Fibroblast of lung (primary cell): ENCODE results near the gene PAGE2. TPM values are rescaled to one million over a fixed set of nuclear protein-coding genes. Genes with fewer than 3 reads are reported as not detected.
"Not testable (repeated sequence)": the region's sequence is repeated elsewhere in the genome, so short reads cannot be mapped to it uniquely, and the experiment has no call there.

Experiments
- DNase-seq, 2 donors: peaks; one replicate each; pipeline versions ENCODE4 v3.0.0 to v3.0.0-alpha.2; 2010; ENCODE audit warnings: low read depth in 2 of 2
- H2AFZ ChIP-seq: 2 replicates; pipeline ENCODE4 v1.5.1; 2012; ENCODE audit warnings: low read length, control low read depth, inconsistent platforms
- H3K27ac ChIP-seq: 2 replicates; pipeline ENCODE4 v1.5.1; 2011; ENCODE audit warnings: low read length, control low read depth; ENCODE audit not compliant: insufficient read depth
- H3K27me3 ChIP-seq: 2 replicates; pipeline ENCODE4 v1.5.1; 2011; ENCODE audit warnings: mild to moderate bottlenecking, low read length; ENCODE audit not compliant: control insufficient read depth, insufficient read depth
- H3K36me3 ChIP-seq: 2 replicates; pipeline ENCODE4 v1.5.1; 2011; ENCODE audit warnings: low read length; ENCODE audit not compliant: control insufficient read depth, insufficient read depth
- H3K4me1 ChIP-seq: 2 replicates; pipeline ENCODE4 v1.5.1; 2011; ENCODE audit warnings: low read length; ENCODE audit not compliant: control insufficient read depth, insufficient read depth; ENCODE audit errors: extremely low read depth
- H3K4me2 ChIP-seq: 2 replicates; pipeline ENCODE4 v1.5.1; 2011; ENCODE audit warnings: low read length, control low read depth; ENCODE audit not compliant: insufficient read depth; ENCODE audit errors: extremely low read depth
- H3K4me3 ChIP-seq, 4 experiments: fragments of 200-600 bp in 1 of 4; sonication (generic) in 1 of 4; replicated peaks in 1 of 4; 2 replicates each; pipeline ENCODE4 v1.5.1; 2011 to 2016; ENCODE audit warnings: low read length in 4 of 4, low read depth in 3 of 4, mild to moderate bottlenecking in 3 of 4, control low read depth in 2 of 4, inconsistent platforms in 1 of 4, mixed read lengths in 1 of 4; ENCODE audit not compliant: insufficient read depth in 1 of 4; ENCODE audit errors: control extremely low read depth in 1 of 4
- H3K79me2 ChIP-seq: 2 replicates; pipeline ENCODE4 v1.5.1; 2012; ENCODE audit warnings: mild to moderate bottlenecking, low read length, inconsistent platforms; ENCODE audit not compliant: control insufficient read depth, insufficient read depth
- H3K9ac ChIP-seq: 2 replicates; pipeline ENCODE4 v1.5.1; 2011; ENCODE audit warnings: mild to moderate bottlenecking, low read length, control low read depth; ENCODE audit not compliant: insufficient read depth
- H3K9me3 ChIP-seq: 2 replicates; pipeline ENCODE4 v1.5.1; 2012; ENCODE audit warnings: low read depth, low read length; ENCODE audit not compliant: control insufficient read depth, insufficient read depth
- H4K20me1 ChIP-seq: 2 replicates; pipeline ENCODE4 v1.5.1; 2011; ENCODE audit warnings: low read length; ENCODE audit not compliant: control insufficient read depth, insufficient read depth; ENCODE audit errors: extremely low read depth
- CTCF ChIP-seq, 2 donors: IDR thresholded peaks in 1 of 2; conservative IDR thresholded peaks in 1 of 2; 1 replicate in 1 of 2; 2 replicates in 1 of 2; pipeline ENCODE4 v1.5.1; 2011 to 2012; ENCODE audit warnings: low read length in 2 of 2, control low read depth in 1 of 2, inconsistent platforms in 1 of 2, low read depth in 1 of 2, mild to moderate bottlenecking in 1 of 2
- EZH2 ChIP-seq: IDR thresholded peaks from 2 replicates; pipeline ENCODE4 v1.5.1; 2012; ENCODE audit warnings: low read length, control low read depth, mild to moderate bottlenecking; ENCODE audit errors: missing control alignments
- polyA plus RNA-seq, 2 donors: library from polyadenylated mRNA; depleted of rRNA in 1 of 2; stranded (reverse) in 1 of 2; unstranded in 1 of 2; fragments of >200 nt; gene quantifications; 2 replicates each; pipeline ENCODE4 v1.2.1, GENCODE V29; 2011 to 2012; ENCODE audit warnings: missing spikeins in 1 of 2
- total RNA-seq: library from RNA; depleted of rRNA; stranded (reverse); fragments of >200 nt; gene quantifications from 2 replicates; pipeline ENCODE4 v1.2.1, GENCODE V29; 2014

Gene PAGE2
- total and polyA plus RNA-seq, 2 donors (not counting 1 experiment from before 2014, with no cell fraction given): not detected

- H3K27ac ChIP-seq: no peak overlapping the region
- no peaks in the 10 kb centered on the region for H3K79me2 ChIP-seq
- no peak overlapping the region for H3K9ac ChIP-seq
- H3K9me3 ChIP-seq: no peaks in the 10 kb centered on the region
- no peaks in the 10 kb centered on the region for H3K36me3 ChIP-seq
- no peaks in the 10 kb centered on the region for H3K27me3 ChIP-seq
- H3K4me2 ChIP-seq: no peak overlapping the region
- DNase-seq: peak; percentile 13 to 39
- no peak overlapping the region for H3K4me3 ChIP-seq
- peak; percentile 44 to 61 for TF ChIP-seq CTCF (conservative IDR thresholded peaks at IDR 0.05 in 1 of 2, IDR thresholded peaks at IDR 0.05 in 1 of 2; ENCODE audit: low read depth in 1 of 2, low read length in 2 of 2)
- TF ChIP-seq EZH2: no peak
- H2AFZ ChIP-seq: no peak overlapping the region
- H3K4me1 ChIP-seq: no peaks in the 10 kb centered on the region
- H4K20me1 ChIP-seq: no peaks in the 10 kb centered on the region
These were observed 46.4 kb downstream of the PAGE2 start for GRCh38 chrX:55135171-55135570.

GRCh38 chrX:55140800-55141199, 52.0 kb downstream of the PAGE2 start:
- H3K27ac ChIP-seq, H4K20me1 ChIP-seq, DNase-seq, H3K36me3 ChIP-seq, H3K4me1 ChIP-seq, H3K9ac ChIP-seq, H2AFZ ChIP-seq, H3K9me3 ChIP-seq, H3K27me3 ChIP-seq, H3K79me2 ChIP-seq, H3K4me3 ChIP-seq, H3K4me2 ChIP-seq: not testable (repeated sequence)

Other genes with a start within 250 kb of the PAGE2 start
- 11.3 and 13.0 TPM in 2 replicates for gene TRO, start 168.2 kb upstream of the PAGE2 start, total RNA-seq
- gene TRO, start 168.2 kb upstream of the PAGE2 start, polyA plus RNA-seq: 9.0 and 13.6 TPM in 2 replicates
- gene PFKFB1, start 94.8 kb upstream of the PAGE2 start, total RNA-seq: under 0.01 TPM in 1 of 2 replicates, not detected in the other
- gene PFKFB1, start 94.8 kb upstream of the PAGE2 start, polyA plus RNA-seq: 0.10 TPM in 1 of 2 replicates, not detected in the other
- gene APEX2, start 88.7 kb upstream of the PAGE2 start, total RNA-seq: 4.6 and 4.8 TPM in 2 replicates
- 11.0 and 19.3 TPM in 2 replicates for gene APEX2, start 88.7 kb upstream of the PAGE2 start, polyA plus RNA-seq
- gene ALAS2, start 58.0 kb upstream of the PAGE2 start, total RNA-seq: not detected in 2 replicates
- gene ALAS2, start 58.0 kb upstream of the PAGE2 start, polyA plus RNA-seq: not detected in 2 replicates
- gene PAGE2B, start 14.0 kb upstream of the PAGE2 start, total RNA-seq: not detected in 2 replicates
- not detected in 2 replicates for gene PAGE2B, start 14.0 kb upstream of the PAGE2 start, polyA plus RNA-seq
- gene PAGE5, start 131.3 kb downstream of the PAGE2 start, total RNA-seq: 0.66 TPM in 1 of 2 replicates, not detected in the other
- not detected in 2 replicates for gene PAGE5, start 131.3 kb downstream of the PAGE2 start, polyA plus RNA-seq
- gene PAGE3, start 175.9 kb downstream of the PAGE2 start, total RNA-seq: not detected in 2 replicates
- gene PAGE3, start 175.9 kb downstream of the PAGE2 start, polyA plus RNA-seq: not detected in 2 replicates